Suprapubic skin (tissue), 3 donors: ENCODE data around the gene INPP5A.

Experiments
- CTCF ChIP-seq, 2 donors: fragments of 200-600 bp in 1 of 2; fragments of 450-650 bp in 1 of 2; sonication (generic) in 1 of 2; IDR thresholded peaks; one replicate each; pipeline ENCODE4 v1.5.1; 2016 to 2019; ENCODE audit warnings: antibody characterized with exemption in 2 of 2, mild to moderate bottlenecking in 1 of 2, moderate library complexity in 1 of 2
- POLR2A ChIP-seq, 2 donors: fragments of 450-650 bp; IDR thresholded peaks; one replicate each; pipeline ENCODE4 v1.6.1; 2017; ENCODE audit warnings: antibody characterized with exemption in 2 of 2, mild to moderate bottlenecking in 2 of 2, moderate library complexity in 2 of 2

- no peak for TF ChIP-seq CTCF (IDR thresholded peaks at IDR 0.05)
- no peak for TF ChIP-seq POLR2A (IDR thresholded peaks at IDR 0.05)
Measured at GRCh38 chr10:132709471-132709951, 171.9 kb downstream of the INPP5A start.
